ENCODE data around the gene C1QTNF8.

GRCh38 chr16:1113889-1114526, 18.0 kb upstream of the C1QTNF8 start:
- TF ChIP-seq CTCF (IDR thresholded peaks at IDR 0.05) (no peak), POLR2A (IDR thresholded peaks at IDR 0.05) (no peak)

Data from Peyer's patch (tissue), 4 donors.